SK-N-SH (cell line): ENCODE results near the gene INTS11. TPM values are rescaled to one million over a fixed set of nuclear protein-coding genes. Genes with fewer than 3 reads are reported as not detected.

Experiments
- CTCF ChIA-PET: fragments of 300-600, 350-600 bp; formaldehyde crosslinking; extraction: SDS; loops from one replicate; lab custom pipeline; 2021; lab: Yijun Ruan, JAX
- POLR2A ChIA-PET: fragments of 350-600 bp; sonication (Branson Sonifier 250); formaldehyde crosslinking; extraction: SDS; loops from one replicate; lab custom pipeline; 2020; ENCODE audit warnings: antibody characterized with exemption, inconsistent platforms; lab: Yijun Ruan, JAX
- DNase-seq: peaks from one replicate; pipeline ENCODE4 v3.0.0; 2012
- H2AFZ ChIP-seq: fragments of 200-600 bp; sonication (generic); 2 replicates; pipeline ENCODE4 v1.8.1; 2016; ENCODE audit warnings: antibody characterized with exemption, mild to moderate bottlenecking, low read depth
- H3F3A ChIP-seq: fragments of 200-600 bp; sonication (generic); replicated peaks from 2 replicates; pipeline ENCODE3; 2016; ENCODE audit warnings: antibody characterized with exemption, mild to moderate bottlenecking; ENCODE audit not compliant: insufficient read depth
- H3K27ac ChIP-seq, 2 experiments: fragments of 200-500 bp in 1 of 2; fragments of 200-600 bp in 1 of 2; sonication (Bioruptor generic) in 1 of 2; sonication (generic), shearing (Covaris generic) in 1 of 2; 2 replicates each; pipeline versions ENCODE4 v1.5.1 to v1.6.1; 2014 to 2016; ENCODE audit warnings: low read depth in 2 of 2, inconsistent platforms in 1 of 2, low read length in 1 of 2, mild to moderate bottlenecking in 1 of 2, mixed read lengths in 1 of 2
- H3K27me3 ChIP-seq: fragments of 200-600 bp; sonication (generic), shearing (Covaris generic); 2 replicates; pipeline ENCODE4 v1.6.1; 2016; ENCODE audit warnings: mixed run types; ENCODE audit not compliant: insufficient read depth
- H3K36me3 ChIP-seq, 2 experiments: fragments of 200-500 bp in 1 of 2; fragments of 200-600 bp in 1 of 2; sonication (Bioruptor generic) in 1 of 2; sonication (generic) in 1 of 2; replicated peaks in 1 of 2; 2 replicates each; pipeline versions ENCODE3 to v1.5.1; 2014 to 2016; ENCODE audit warnings: low read length in 1 of 2, mild to moderate bottlenecking in 1 of 2; ENCODE audit not compliant: insufficient read depth in 2 of 2, control insufficient read depth in 1 of 2
- H3K4me1 ChIP-seq, 2 experiments: fragments of 200-500 bp in 1 of 2; fragments of 200-600 bp in 1 of 2; sonication (Bioruptor generic) in 1 of 2; sonication (generic), shearing (Covaris generic) in 1 of 2; 2 replicates each; pipeline versions ENCODE4 v1.5.1 to v1.6.1; 2014 to 2016; ENCODE audit warnings: low read depth in 1 of 2, low read length in 1 of 2, mixed run types in 1 of 2; ENCODE audit not compliant: insufficient read depth in 2 of 2, control insufficient read depth in 1 of 2
- H3K4me2 ChIP-seq: fragments of 200-600 bp; sonication (generic), shearing (Covaris generic); 2 replicates; pipeline ENCODE4 v1.6.1; 2017; ENCODE audit warnings: mixed run types
- H3K4me3 ChIP-seq, 2 experiments: fragments of 200-500 bp in 1 of 2; fragments of 200-600 bp in 1 of 2; sonication (Bioruptor generic) in 1 of 2; sonication (generic), shearing (Covaris generic) in 1 of 2; 2 replicates each; pipeline versions ENCODE4 v1.5.1 to v1.8.1; 2014 to 2016; ENCODE audit warnings: low read depth in 2 of 2, inconsistent platforms in 1 of 2, low read length in 1 of 2, mild to moderate bottlenecking in 1 of 2, mixed read lengths in 1 of 2, moderate library complexity in 1 of 2
- H3K79me2 ChIP-seq: fragments of 200-600 bp; sonication (generic); 2 replicates; pipeline ENCODE4 v1.8.1; 2017; ENCODE audit warnings: mild to moderate bottlenecking; ENCODE audit not compliant: insufficient read depth
- H3K9ac ChIP-seq: fragments of 200-600 bp; sonication (generic); 2 replicates; pipeline ENCODE4 v1.6.1; 2017; ENCODE audit warnings: mixed run types
- H3K9me2 ChIP-seq: fragments of 200-600 bp; sonication (generic); 2 replicates; pipeline ENCODE4 v1.6.1; 2017; ENCODE audit warnings: mixed run types
- H3K9me3 ChIP-seq: fragments of 200-600 bp; sonication (generic); 2 replicates; pipeline ENCODE4 v1.6.1; 2017; ENCODE audit warnings: mixed run types, mild to moderate bottlenecking, moderate library complexity
- H4K20me1 ChIP-seq: fragments of 200-600 bp; sonication (generic); 2 replicates; pipeline ENCODE4 v1.6.1; 2017; ENCODE audit warnings: mild to moderate bottlenecking, mixed run types; ENCODE audit not compliant: insufficient read depth
- EP300 ChIP-seq, 2 experiments: IDR thresholded peaks; 2 replicates each; pipeline versions ENCODE4 v1.4.0 to v1.6.1; 2012; ENCODE audit warnings: borderline replicate concordance in 1 of 2, low read depth in 1 of 2, low read length in 1 of 2
- FOSL2 ChIP-seq: IDR thresholded peaks from 2 replicates; pipeline ENCODE4 v1.4.0; 2012; ENCODE audit warnings: low read depth, mild to moderate bottlenecking, moderate library complexity, borderline replicate concordance
- FOXM1 ChIP-seq: IDR thresholded peaks from 2 replicates; pipeline ENCODE4 v1.4.0; 2012; ENCODE audit warnings: low read depth, mild to moderate bottlenecking
- GABPA ChIP-seq: IDR thresholded peaks from 2 replicates; pipeline ENCODE4 v1.4.0; 2012; ENCODE audit warnings: low read depth, mild to moderate bottlenecking
- GATA2 ChIP-seq: sonication (generic); formaldehyde crosslinking; IDR thresholded peaks from 2 replicates; pipeline ENCODE4 v1.5.0; 2020; ENCODE audit warnings: mild to moderate bottlenecking, missing genetic modification reagents
- IRF3 ChIP-seq: fragments of 150-350 bp; IDR thresholded peaks from 2 replicates; pipeline ENCODE4 v1.6.1; 2016; ENCODE audit warnings: mild to moderate bottlenecking, low read depth, low read length
- JUND ChIP-seq: IDR thresholded peaks from 2 replicates; pipeline ENCODE4 v1.4.0; 2012
- MAX ChIP-seq: IDR thresholded peaks from 2 replicates; pipeline ENCODE4 v1.4.0; 2012; ENCODE audit warnings: low read depth
- MEF2A ChIP-seq: IDR thresholded peaks from 2 replicates; pipeline ENCODE4 v1.4.0; 2012; ENCODE audit warnings: low read depth, borderline replicate concordance
- NFIC ChIP-seq: IDR thresholded peaks from 2 replicates; pipeline ENCODE4 v1.4.0; 2012; ENCODE audit warnings: borderline replicate concordance
- NRF1 ChIP-seq: IDR thresholded peaks from 2 replicates; pipeline ENCODE4 v1.6.1; 2012; ENCODE audit warnings: low read depth, mild to moderate bottlenecking, low read length
- POLR2AphosphoS5 ChIP-seq: IDR thresholded peaks from 2 replicates; pipeline ENCODE4 v1.6.1; 2012; ENCODE audit warnings: low read depth, low read length
- RAD21 ChIP-seq: IDR thresholded peaks from 2 replicates; pipeline ENCODE4 v1.6.1; 2012; ENCODE audit warnings: mild to moderate bottlenecking, low read length
- REST ChIP-seq: IDR thresholded peaks from 2 replicates; pipeline ENCODE4 v1.6.1; 2012; ENCODE audit warnings: mild to moderate bottlenecking, low read depth, low read length, moderate library complexity
- RFX5 ChIP-seq: IDR thresholded peaks from 2 replicates; pipeline ENCODE4 v1.6.1; 2012; ENCODE audit warnings: mild to moderate bottlenecking, improper control_type of control experiment, low read length
- TAF1 ChIP-seq: IDR thresholded peaks from 2 replicates; pipeline ENCODE4 v1.6.1; 2012; ENCODE audit warnings: low read depth, mild to moderate bottlenecking, low read length, moderate library complexity, borderline replicate concordance
- TCF12 ChIP-seq: IDR thresholded peaks from 2 replicates; pipeline ENCODE4 v1.4.0; 2012
- TEAD4 ChIP-seq: IDR thresholded peaks from 2 replicates; pipeline ENCODE4 v1.4.0; 2012; ENCODE audit warnings: mild to moderate bottlenecking, borderline replicate concordance; ENCODE audit not compliant: insufficient read depth
- USF1 ChIP-seq: IDR thresholded peaks from 2 replicates; pipeline ENCODE4 v1.4.0; 2012; ENCODE audit warnings: low read depth, borderline replicate concordance
- WGBS: methylation state at CpG from one replicate; pipeline ENCODE4 v1.1.6; 2017; ENCODE audit warnings: low lambda C conversion rate; 5-methylcytosine and 5-hydroxymethylcytosine counted together
- polyA plus RNA-seq, 3 experiments: library from polyadenylated mRNA; depleted of rRNA; stranded (reverse); fragments of >200 nt; gene quantifications; 2 replicates each; pipeline ENCODE4 v1.2.3, GENCODE V29; 2012

Gene INTS11
- polyA plus RNA-seq, 1 of the 3 experiments (the other 2 are of a cell fraction): 137 TPM

- TF ChIP-seq TEAD4: no peak
- TF ChIP-seq FOXM1: no peak
- TF ChIP-seq NFIC: no peak
- TF ChIP-seq GATA2 (CRISPR knock-in tag): no peak
- no peak for TF ChIP-seq MAX
- TF ChIP-seq REST: no peak
These were observed 12.7 kb upstream of the INTS11 start (continued) for GRCh38 chr1:1336931-1337792.

- H3K9me3 ChIP-seq: no peaks in the 10 kb centered on the region
- no peaks in the 10 kb centered on the region for H3K9me2 ChIP-seq
- no peak overlapping the region for H3K4me3 ChIP-seq
- ChIA-PET POLR2A (no interaction called here), CTCF (interaction anchor here (1.0 to 3.6 kb wide), 3 partner anchors 8 to 15 kb away, joined by 3 to 16 read pairs (median 8); no protein-coding TSS in a partner anchor)
- no peak overlapping the region for H3K4me2 ChIP-seq
- 98% methylated on average over 19 of the region's 26 CpGs for WGBS
- H2AFZ ChIP-seq: no peak overlapping the region
- H3K9ac ChIP-seq: no peak overlapping the region
- H3K36me3 ChIP-seq: peaks cover 0 to 20% of the 10 kb centered on the region in 2 experiments
- no peak overlapping the region for H3K27ac ChIP-seq
- H3F3A ChIP-seq: no peaks in the 10 kb centered on the region
- H3K27me3 ChIP-seq: no peaks in the 10 kb centered on the region
- H4K20me1 ChIP-seq: peaks cover 5% of the 10 kb centered on the region; the same call in 1 of the 2 replicates
- no peaks in the 10 kb centered on the region; a peak in 1 of 4 replicates for H3K4me1 ChIP-seq
- DNase-seq: no peak
- no peaks in the 10 kb centered on the region for H3K79me2 ChIP-seq
- TF ChIP-seq TEAD4 (no peak), MAX (no peak), MEF2A (no peak), IRF3 (no peak), JUND (no peak), GATA2 (CRISPR knock-in tag) (no peak), USF1 (no peak), RAD21 (no peak), REST (no peak), EP300 (IDR thresholded peaks at IDR 0.05; ENCODE audit: borderline replicate concordance in 1 of 2, low read depth in 1 of 2, low read length in 1 of 2) (no peak), FOSL2 (no peak), GABPA (no peak), POLR2AphosphoS5 (no peak), TAF1 (no peak), RFX5 (no peak), TCF12 (no peak), NFIC (no peak), NRF1 (no peak)
These were observed 12.0 kb upstream of the INTS11 start for GRCh38 chr1:1336446-1336845.
